ENCODE measurements around the gene KCNQ4. TPM values are rescaled to one million over a fixed set of nuclear protein-coding genes. Genes with fewer than 3 reads are reported as not detected.

Gene KCNQ4
- polyA plus RNA-seq, 2 of the 4 experiments (the other 2 are of a cell fraction): 0.08 to 0.17 TPM

DNA sequence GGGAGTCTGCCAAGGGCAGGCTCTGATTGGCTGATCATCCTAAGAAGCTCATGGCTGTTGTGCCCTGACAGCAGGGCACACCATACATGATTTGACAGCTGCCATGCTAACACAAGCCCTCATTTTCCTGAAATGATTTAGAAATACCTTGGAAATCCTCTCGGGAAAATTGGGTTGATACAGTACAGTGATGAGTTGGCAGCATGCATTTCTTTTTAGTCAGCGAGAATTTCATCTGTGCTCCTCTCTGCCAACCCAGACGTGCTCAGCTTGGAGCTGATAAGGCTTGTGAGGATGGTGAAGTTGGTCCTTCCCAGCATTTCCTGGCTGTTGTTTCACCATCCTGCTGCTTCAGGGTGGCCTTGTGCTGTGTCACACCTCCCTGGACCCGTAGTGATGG is 22.6 kb upstream of the KCNQ4 start:
- FAIRE-seq (no peak), ATAC-seq (no peak), DNase-seq (ENCODE audit: low read depth in 1 of 2, low spot score in 1 of 2) (no peak)
- 65% methylated on average over 4 of the region's 4 CpGs for WGBS (ENCODE audit: missing lambda C conversion rate)
- no peak overlapping the region for H3K4me3 ChIP-seq
- CTCF ChIA-PET: no interaction called here
- POLR2A ChIA-PET: no interaction called here
- no peaks in the 10 kb centered on the region for H3K4me1 ChIP-seq
- no peak overlapping the region for H3K4me2 ChIP-seq
- no peaks in the 10 kb centered on the region for H3K9me3 ChIP-seq
- TF ChIP-seq CBX8 (IDR thresholded peaks at IDR 0.05) (no peak), RFX5 (IDR thresholded peaks at IDR 0.05) (no peak), CEBPB (IDR thresholded peaks at IDR 0.05) (no peak), CBX2 (IDR thresholded peaks at IDR 0.05; ENCODE audit: borderline replicate concordance, low read depth) (no peak), NPAS2 (CRISPR knock-in tag; IDR thresholded peaks at IDR 0.05; ENCODE audit: borderline replicate concordance) (no peak), GATA3 (IDR thresholded peaks at IDR 0.05; ENCODE audit: borderline replicate concordance) (no peak)
- TF ChIP-seq, protein P1, sequence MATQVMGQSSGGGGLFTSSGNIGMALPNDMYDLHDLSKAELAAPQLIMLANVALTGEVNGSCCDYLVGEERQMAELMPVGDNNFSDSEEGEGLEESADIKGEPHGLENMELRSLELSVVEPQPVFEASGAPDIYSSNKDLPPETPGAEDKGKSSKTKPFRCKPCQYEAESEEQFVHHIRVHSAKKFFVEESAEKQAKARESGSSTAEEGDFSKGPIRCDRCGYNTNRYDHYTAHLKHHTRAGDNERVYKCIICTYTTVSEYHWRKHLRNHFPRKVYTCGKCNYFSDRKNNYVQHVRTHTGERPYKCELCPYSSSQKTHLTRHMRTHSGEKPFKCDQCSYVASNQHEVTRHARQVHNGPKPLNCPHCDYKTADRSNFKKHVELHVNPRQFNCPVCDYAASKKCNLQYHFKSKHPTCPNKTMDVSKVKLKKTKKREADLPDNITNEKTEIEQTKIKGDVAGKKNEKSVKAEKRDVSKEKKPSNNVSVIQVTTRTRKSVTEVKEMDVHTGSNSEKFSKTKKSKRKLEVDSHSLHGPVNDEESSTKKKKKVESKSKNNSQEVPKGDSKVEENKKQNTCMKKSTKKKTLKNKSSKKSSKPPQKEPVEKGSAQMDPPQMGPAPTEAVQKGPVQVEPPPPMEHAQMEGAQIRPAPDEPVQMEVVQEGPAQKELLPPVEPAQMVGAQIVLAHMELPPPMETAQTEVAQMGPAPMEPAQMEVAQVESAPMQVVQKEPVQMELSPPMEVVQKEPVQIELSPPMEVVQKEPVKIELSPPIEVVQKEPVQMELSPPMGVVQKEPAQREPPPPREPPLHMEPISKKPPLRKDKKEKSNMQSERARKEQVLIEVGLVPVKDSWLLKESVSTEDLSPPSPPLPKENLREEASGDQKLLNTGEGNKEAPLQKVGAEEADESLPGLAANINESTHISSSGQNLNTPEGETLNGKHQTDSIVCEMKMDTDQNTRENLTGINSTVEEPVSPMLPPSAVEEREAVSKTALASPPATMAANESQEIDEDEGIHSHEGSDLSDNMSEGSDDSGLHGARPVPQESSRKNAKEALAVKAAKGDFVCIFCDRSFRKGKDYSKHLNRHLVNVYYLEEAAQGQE (IDR thresholded peaks at IDR 0.05): no peak
- TF ChIP-seq, protein P2, sequence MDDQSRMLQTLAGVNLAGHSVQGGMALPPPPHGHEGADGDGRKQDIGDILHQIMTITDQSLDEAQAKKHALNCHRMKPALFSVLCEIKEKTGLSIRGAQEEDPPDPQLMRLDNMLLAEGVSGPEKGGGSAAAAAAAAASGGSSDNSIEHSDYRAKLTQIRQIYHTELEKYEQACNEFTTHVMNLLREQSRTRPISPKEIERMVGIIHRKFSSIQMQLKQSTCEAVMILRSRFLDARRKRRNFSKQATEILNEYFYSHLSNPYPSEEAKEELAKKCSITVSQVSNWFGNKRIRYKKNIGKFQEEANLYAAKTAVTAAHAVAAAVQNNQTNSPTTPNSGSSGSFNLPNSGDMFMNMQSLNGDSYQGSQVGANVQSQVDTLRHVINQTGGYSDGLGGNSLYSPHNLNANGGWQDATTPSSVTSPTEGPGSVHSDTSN (IDR thresholded peaks at IDR 0.05): no peak
- H3K27ac ChIP-seq: no peak overlapping the region

DNA sequence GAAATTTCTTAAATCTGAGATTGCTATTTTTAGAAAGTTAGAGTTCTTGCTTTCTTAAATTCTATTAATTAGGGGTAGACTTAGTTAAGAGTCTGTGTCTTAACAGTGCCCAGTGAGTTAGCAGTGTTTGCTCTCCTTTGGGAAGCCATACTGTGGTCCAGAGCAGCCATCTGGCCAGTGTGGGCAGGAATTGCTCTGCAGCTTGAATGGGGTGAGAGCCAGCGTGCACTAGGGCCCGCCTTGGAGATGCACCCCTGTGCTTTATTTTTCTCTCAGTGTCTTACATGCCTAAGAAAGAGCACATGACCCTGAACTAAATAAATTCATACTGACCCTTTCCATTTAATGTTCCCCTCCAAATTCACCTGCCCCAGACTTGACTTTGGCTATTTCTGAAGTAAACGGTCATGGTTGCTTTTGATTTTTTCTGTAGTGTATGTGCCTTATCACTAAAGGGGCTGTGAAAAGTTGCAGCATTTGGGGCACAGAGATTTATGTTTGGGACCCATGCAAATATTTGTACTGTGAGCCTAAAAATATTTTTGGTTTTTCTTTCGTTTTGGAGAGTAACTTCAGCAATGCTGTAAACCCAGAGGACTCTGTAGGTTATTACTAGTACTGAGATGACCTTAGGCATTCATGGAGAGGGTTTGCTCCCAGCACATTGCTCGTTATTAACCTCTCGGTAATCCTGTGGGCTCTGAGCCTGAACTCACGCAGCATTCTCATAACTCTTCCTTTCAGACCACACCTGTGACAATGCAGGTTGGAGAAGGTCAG is 21.3 kb upstream of the KCNQ4 start:
- Histone ChIP-seq H3K4me3 (no peak overlapping the region), H3K4me1 (no peaks in the 10 kb centered on the region), H3K4me2 (no peak overlapping the region), H3K27ac (no peak overlapping the region), H3K9me3 (no peaks in the 10 kb centered on the region)
- POLR2A ChIA-PET: no interaction called here
- WGBS (ENCODE audit: missing lambda C conversion rate): 92% methylated on average over 7 of the region's 7 CpGs
- ATAC-seq (no peak), FAIRE-seq (no peak), DNase-seq (ENCODE audit: low read depth in 1 of 2, low spot score in 1 of 2) (no peak)
- no peak for TF ChIP-seq EHMT2 (IDR thresholded peaks at IDR 0.05; ENCODE audit: low read depth)
- TF ChIP-seq ESRRA (IDR thresholded peaks at IDR 0.05; ENCODE audit: borderline replicate concordance, low read length): no peak
- TF ChIP-seq FOSB (CRISPR knock-in tag; IDR thresholded peaks at IDR 0.05): no peak
- no peak for TF ChIP-seq HEYL (CRISPR knock-in tag; IDR thresholded peaks at IDR 0.05)
- TF ChIP-seq, protein P3, sequence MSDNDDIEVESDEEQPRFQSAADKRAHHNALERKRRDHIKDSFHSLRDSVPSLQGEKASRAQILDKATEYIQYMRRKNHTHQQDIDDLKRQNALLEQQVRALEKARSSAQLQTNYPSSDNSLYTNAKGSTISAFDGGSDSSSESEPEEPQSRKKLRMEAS (IDR thresholded peaks at IDR 0.05): no peak
- no peak for TF ChIP-seq ZC3H11A (IDR thresholded peaks at IDR 0.05)
- TF ChIP-seq, protein P4, sequence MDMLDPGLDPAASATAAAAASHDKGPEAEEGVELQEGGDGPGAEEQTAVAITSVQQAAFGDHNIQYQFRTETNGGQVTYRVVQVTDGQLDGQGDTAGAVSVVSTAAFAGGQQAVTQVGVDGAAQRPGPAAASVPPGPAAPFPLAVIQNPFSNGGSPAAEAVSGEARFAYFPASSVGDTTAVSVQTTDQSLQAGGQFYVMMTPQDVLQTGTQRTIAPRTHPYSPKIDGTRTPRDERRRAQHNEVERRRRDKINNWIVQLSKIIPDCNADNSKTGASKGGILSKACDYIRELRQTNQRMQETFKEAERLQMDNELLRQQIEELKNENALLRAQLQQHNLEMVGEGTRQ (IDR thresholded peaks at IDR 0.05): no peak
- TF ChIP-seq KDM1A (IDR thresholded peaks at IDR 0.05; ENCODE audit: low read depth): no peak
- TF ChIP-seq PHF8 (IDR thresholded peaks at IDR 0.05; ENCODE audit: borderline replicate concordance, low read depth): no peak
- TF ChIP-seq FOSL2 (IDR thresholded peaks at IDR 0.05): no peak
- no peak for TF ChIP-seq FOSL2 (CRISPR knock-in tag; IDR thresholded peaks at IDR 0.05)
- TF ChIP-seq KDM5A (IDR thresholded peaks at IDR 0.05): no peak
- TF ChIP-seq CHD2 (IDR thresholded peaks at IDR 0.05; ENCODE audit: low read length, partially characterized antibody): no peak
- CTCF ChIA-PET: interaction anchor here (0.9 kb wide), 1 partner anchor 12 kb away, joined by 3 read pairs; no protein-coding TSS in a partner anchor
